Sigmoid colon (tissue), 7 donors: ENCODE measurements around the gene AMPD1. TPM values are rescaled to one million over a fixed set of nuclear protein-coding genes. Genes with fewer than 3 reads are reported as not detected.

ENCODE experiments used
- DNase-seq: peaks from one replicate; pipeline ENCODE4 v3.0.0-alpha.2; 2019
- H3K27ac ChIP-seq, 4 donors: fragments of 200-600 bp; sonication (generic); one replicate each; pipeline ENCODE4 v1.5.1; 2016 to 2019; ENCODE audit warnings: mild to moderate bottlenecking in 1 of 4
- H3K27me3 ChIP-seq, 3 donors: fragments of 200-600 bp; sonication (generic); one replicate each; pipeline ENCODE4 v1.5.1; 2019; ENCODE audit warnings: mild to moderate bottlenecking in 1 of 3
- H3K36me3 ChIP-seq, 4 donors: fragments of 200-600 bp; sonication (generic); one replicate each; pipeline ENCODE4 v1.5.1; 2016 to 2019
- H3K4me1 ChIP-seq, 4 donors: fragments of 200-600 bp; sonication (generic); one replicate each; pipeline ENCODE4 v1.5.1; 2017 to 2019
- H3K4me3 ChIP-seq, 4 donors: fragments of 200-600 bp; sonication (generic); one replicate each; pipeline ENCODE4 v1.5.1; 2017 to 2019; ENCODE audit warnings: mild to moderate bottlenecking in 2 of 4, moderate library complexity in 1 of 4
- H3K9me3 ChIP-seq, 4 donors: fragments of 200-600 bp in 3 of 4; sonication (generic) in 3 of 4; one replicate each; pipeline versions ENCODE4 v1.5.1 to v1.6.1; 2013 to 2019
- EP300 ChIP-seq, 4 donors: sonication (generic); formaldehyde crosslinking; IDR thresholded peaks; one replicate each; pipeline ENCODE4 v1.6.1; 2017; ENCODE audit warnings: antibody characterized with exemption in 4 of 4
- POLR2A ChIP-seq, 2 donors: fragments of 450-650 bp; IDR thresholded peaks; one replicate each; pipeline ENCODE4 v1.6.1; 2016; ENCODE audit warnings: antibody characterized with exemption in 2 of 2, mild to moderate bottlenecking in 2 of 2, moderate library complexity in 2 of 2
- POLR2AphosphoS5 ChIP-seq, 4 donors: sonication (generic); formaldehyde crosslinking; IDR thresholded peaks; one replicate each; pipeline ENCODE4 v1.6.1; 2017; ENCODE audit warnings: antibody characterized with exemption in 4 of 4
- WGBS, 2 donors: extraction: QIAGEN DNeasy Blood & Tissue Kit; methylation state at CpG; one replicate each; pipeline ENCODE4 v1.1.7; 2013; 5-methylcytosine and 5-hydroxymethylcytosine counted together
- intact Hi-C: fragments of 100-400 bp; cut with DNase I; formaldehyde crosslinking; loops from one replicate; pipeline ENCODE4 v1.15.1; 2023
- polyA plus RNA-seq, 3 donors: library from polyadenylated mRNA; stranded (reverse); fragments of 200-250 nt; gene quantifications; one replicate each; pipeline ENCODE4 v1.2.3, GENCODE V29; 2013
- total RNA-seq, 4 donors: library from RNA; depleted of rRNA; stranded (reverse); fragments of >200 nt; gene quantifications; one replicate each; pipeline ENCODE4 v1.1.0, GENCODE V29; 2016
- TF ChIP-seq, protein P1 (sequence below), 4 experiments: fragments of 450-650 bp in 3 of 4; fragments of 200-600 bp in 1 of 4; IDR thresholded peaks; one replicate each; pipeline ENCODE4 v1.5.1; 2016 to 2019; ENCODE audit warnings: antibody characterized with exemption in 4 of 4, mild to moderate bottlenecking in 3 of 4, moderate library complexity in 2 of 4
- donor health status: healthy with polysubstance abuse.
- donor health status: Bipolar disorder and iron deficiency.
- donor health status: healthy.

Gene AMPD1
- total and polyA plus RNA-seq, 7 donors, result 0.92 TPM; not detected in 6

DNA sequence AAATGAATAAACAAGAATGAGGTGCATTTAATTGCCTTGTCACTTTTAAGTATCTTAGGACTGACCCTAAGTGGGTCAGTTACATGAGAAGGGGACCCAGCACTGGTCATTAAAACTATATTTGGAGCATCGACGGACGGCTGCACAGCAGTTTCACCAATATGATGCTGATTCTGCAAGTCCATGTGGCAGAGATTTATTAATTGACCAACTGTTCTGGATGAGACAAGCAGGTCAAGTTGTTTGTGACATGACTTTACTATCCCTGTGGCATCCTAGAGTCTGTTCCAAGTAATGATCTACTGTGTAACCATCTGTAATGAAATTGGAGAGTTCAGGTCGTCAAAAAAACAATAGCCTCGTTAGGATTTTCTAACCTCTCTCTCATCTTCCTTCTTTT, 9.5 kb downstream of the AMPD1 start:
- 80 to 85% methylated on average over 5 of the region's 5 CpGs for WGBS, 2 donors
- no peak overlapping the region for H3K27ac ChIP-seq
- no peaks in the 10 kb centered on the region for H3K9me3 ChIP-seq
- no peaks in the 10 kb centered on the region for H3K4me1 ChIP-seq
- H3K36me3 ChIP-seq, result no peaks in the 10 kb centered on the region
- TF ChIP-seq POLR2AphosphoS5 (IDR thresholded peaks at IDR 0.05), result no peak
- no peak for TF ChIP-seq POLR2A (IDR thresholded peaks at IDR 0.05)
- TF ChIP-seq EP300 (IDR thresholded peaks at IDR 0.05), result no peak
- TF ChIP-seq, protein P1, sequence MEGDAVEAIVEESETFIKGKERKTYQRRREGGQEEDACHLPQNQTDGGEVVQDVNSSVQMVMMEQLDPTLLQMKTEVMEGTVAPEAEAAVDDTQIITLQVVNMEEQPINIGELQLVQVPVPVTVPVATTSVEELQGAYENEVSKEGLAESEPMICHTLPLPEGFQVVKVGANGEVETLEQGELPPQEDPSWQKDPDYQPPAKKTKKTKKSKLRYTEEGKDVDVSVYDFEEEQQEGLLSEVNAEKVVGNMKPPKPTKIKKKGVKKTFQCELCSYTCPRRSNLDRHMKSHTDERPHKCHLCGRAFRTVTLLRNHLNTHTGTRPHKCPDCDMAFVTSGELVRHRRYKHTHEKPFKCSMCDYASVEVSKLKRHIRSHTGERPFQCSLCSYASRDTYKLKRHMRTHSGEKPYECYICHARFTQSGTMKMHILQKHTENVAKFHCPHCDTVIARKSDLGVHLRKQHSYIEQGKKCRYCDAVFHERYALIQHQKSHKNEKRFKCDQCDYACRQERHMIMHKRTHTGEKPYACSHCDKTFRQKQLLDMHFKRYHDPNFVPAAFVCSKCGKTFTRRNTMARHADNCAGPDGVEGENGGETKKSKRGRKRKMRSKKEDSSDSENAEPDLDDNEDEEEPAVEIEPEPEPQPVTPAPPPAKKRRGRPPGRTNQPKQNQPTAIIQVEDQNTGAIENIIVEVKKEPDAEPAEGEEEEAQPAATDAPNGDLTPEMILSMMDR (IDR thresholded peaks at IDR 0.05), result no peak
- no peak for DNase-seq
- no peaks in the 10 kb centered on the region for H3K27me3 ChIP-seq
- H3K4me3 ChIP-seq, result no peak overlapping the region
- intact Hi-C loops, result no loop called here

DNA sequence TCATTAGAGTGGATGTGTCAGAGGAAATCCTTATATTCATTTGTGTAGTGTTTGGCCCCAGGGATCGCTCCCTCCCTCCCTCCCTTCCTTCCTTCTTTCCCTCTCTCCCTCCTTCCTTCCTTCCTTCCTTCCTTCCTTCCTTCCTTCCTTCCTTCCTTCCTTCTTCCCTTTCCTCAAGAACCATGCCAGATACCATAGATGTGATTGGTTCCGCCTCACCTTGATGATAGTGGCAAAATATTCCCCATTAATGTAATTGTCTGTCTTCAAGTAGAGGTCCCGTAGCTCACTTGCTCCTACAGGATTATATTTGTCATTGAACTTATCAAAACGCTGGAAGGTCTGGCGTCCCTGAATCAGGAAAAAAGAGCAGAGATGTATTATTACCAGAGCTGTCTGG, 17.7 kb downstream of the AMPD1 start:
- TF ChIP-seq POLR2AphosphoS5 (IDR thresholded peaks at IDR 0.05) (no peak), EP300 (IDR thresholded peaks at IDR 0.05) (no peak), POLR2A (IDR thresholded peaks at IDR 0.05) (no peak)
- TF ChIP-seq, protein P1 (IDR thresholded peaks at IDR 0.05), result no peak
- WGBS, 2 donors, result 86 to 91% methylated on average over 5 of the region's 5 CpGs
- DNase-seq, result no peak
- no peaks in the 10 kb centered on the region for H3K36me3 ChIP-seq
- H3K4me3 ChIP-seq, result no peak overlapping the region
- no peaks in the 10 kb centered on the region for H3K9me3 ChIP-seq
- no peaks in the 10 kb centered on the region for H3K27me3 ChIP-seq
- H3K4me1 ChIP-seq, result no peaks in the 10 kb centered on the region
- intact Hi-C loops, result no loop called here
- no peak overlapping the region for H3K27ac ChIP-seq

DNA sequence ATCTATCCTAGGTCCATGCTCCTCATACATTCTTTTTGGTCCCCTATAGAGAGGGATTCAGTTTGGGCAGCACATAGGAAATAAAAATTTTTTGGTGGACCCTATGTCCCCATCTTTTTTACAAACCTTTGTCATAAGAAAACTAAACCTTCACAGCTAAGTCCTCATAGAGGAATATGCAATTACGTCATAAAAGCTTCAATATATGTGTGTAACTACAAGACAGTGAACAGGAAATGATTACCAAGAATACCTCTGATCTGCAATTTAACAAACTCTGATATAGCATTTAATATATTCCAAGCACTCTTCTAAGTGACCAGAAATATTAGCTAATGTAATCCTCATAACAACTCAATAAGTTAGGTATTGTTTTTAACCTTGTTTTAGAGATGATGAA, 19.2 kb downstream of the AMPD1 start:
- DNase-seq, result no peak
- H3K27me3 ChIP-seq, result no peaks in the 10 kb centered on the region
- no peak overlapping the region for H3K27ac ChIP-seq
- intact Hi-C loops, result no loop called here
- no peaks in the 10 kb centered on the region for H3K9me3 ChIP-seq
- TF ChIP-seq, protein P1 (IDR thresholded peaks at IDR 0.05), result no peak
- no peaks in the 10 kb centered on the region for H3K36me3 ChIP-seq
- no peak overlapping the region for H3K4me3 ChIP-seq
- 75 to 93% methylated on average over 1 of the region's 1 CpG for WGBS, 2 donors
- H3K4me1 ChIP-seq, result no peaks in the 10 kb centered on the region

DNA sequence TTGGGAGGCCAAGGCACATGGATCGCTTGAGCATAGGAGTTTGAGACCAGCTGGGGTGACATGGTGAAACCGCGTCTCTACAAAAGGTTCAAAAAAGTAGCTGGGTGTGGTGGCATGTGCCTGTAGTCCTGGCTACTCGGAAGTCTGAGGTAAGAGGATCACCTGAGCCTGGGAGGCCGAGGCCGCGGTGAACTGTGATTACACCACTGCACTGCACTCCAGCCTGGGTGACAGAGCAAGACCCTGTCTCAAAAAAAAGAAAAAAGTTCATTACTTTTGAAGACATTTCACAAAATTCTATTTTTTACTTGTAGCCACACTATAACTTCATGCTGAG, 23.4 kb downstream of the AMPD1 start:
- Histone ChIP-seq H3K9me3 (no peaks in the 10 kb centered on the region), H3K36me3 (no peaks in the 10 kb centered on the region), H3K4me3 (no peak overlapping the region), H3K27me3 (no peaks in the 10 kb centered on the region), H3K27ac (no peak overlapping the region), H3K4me1 (peaks cover 0 to 16% (median 7%) of the 10 kb centered on the region in 4 donors)
- TF ChIP-seq POLR2AphosphoS5 (IDR thresholded peaks at IDR 0.05) (no peak), EP300 (IDR thresholded peaks at IDR 0.05) (no peak), POLR2A (IDR thresholded peaks at IDR 0.05) (no peak)
- TF ChIP-seq, protein P1 (IDR thresholded peaks at IDR 0.05), result no peak
- no peak for DNase-seq
- intact Hi-C loops, result loop anchor here (2.0 kb wide), 1 partner anchor 91 kb away; the partner anchor contains the start of gene BCAS2
- 55 to 84% methylated on average over 7 of the region's 7 CpGs for WGBS, 2 donors
